ENCODE data around the gene ECT2.
"Not testable (repeated sequence)": the region's sequence is repeated elsewhere in the genome, so short reads cannot be mapped to it uniquely, and the experiment has no call there.

ECT2 gene

GRCh38 chr3:172813462-172813861, 62.9 kb downstream of the ECT2 start:
- DNase-seq: no peak

DNA sequence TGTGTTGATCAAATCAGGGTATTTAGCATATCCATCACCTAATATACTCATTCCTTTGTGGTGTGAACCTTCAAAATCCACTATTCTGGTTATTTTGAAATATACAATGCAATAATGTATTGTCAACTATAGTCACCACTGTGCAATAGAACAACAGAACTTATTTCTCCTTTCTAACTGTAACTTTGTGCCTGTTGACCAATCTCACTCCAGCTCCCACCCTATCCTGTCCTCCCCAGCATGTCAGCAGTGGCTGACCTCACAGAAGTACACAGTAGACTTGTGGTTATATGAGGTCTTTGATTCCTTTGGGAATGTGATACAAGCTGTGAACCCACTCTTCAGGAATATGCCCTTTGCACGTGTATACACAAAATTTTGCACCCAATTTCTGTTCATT, 64.2 kb downstream of the ECT2 start:
- DNase-seq: no peak

DNA sequence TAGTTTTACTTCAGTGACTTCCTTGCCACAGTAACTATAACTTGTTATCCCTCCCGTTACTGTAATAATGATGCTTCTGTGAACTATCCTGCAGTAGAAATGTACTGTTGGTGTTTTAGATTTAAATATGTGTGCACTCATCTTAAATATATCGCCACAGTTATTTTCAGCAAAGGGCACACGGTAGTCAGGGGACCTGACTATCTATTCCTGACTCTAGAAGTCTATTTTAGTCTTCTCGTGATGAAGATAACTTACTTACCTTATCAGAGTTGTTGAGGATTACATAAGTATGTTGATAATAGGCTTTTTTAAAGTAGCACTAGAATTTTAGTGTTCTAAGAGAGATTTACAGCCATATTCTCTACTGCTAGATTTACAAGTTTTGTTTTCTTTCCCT, 65.3 kb downstream of the ECT2 start:
- DNase-seq: no peak

- no peak for DNase-seq
Measured at GRCh38 chr3:172816281-172816680, 65.8 kb downstream of the ECT2 start.

DNA sequence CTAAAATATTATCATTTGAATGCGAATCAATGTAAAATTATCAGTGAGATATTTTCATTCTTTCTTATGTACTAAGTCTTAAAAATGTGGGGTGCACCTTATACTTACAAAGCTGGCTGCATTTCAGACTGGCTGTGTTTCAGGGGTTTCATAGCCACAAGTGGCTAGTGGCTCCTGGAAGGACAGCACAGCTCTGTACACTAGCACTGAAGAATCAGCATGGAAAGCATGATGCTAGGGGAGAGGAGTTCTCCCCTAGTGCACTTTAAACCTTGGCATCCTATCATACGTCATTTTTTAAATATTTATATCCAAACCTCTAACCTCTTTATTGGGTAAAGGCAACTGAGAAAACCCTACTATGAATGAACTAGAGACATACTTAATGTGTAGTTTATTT, 66.4 kb downstream of the ECT2 start:
- DNase-seq: no peak

- DNase-seq: no peak
Measured at GRCh38 chr3:172820492-172820891, 70.0 kb downstream of the ECT2 start.

GRCh38 chr3:172824229-172824628, 73.7 kb downstream of the ECT2 start:
- no peak for DNase-seq

GRCh38 chr3:172827231-172827630, 76.7 kb downstream of the ECT2 start:
- DNase-seq: not testable (repeated sequence)

DNA sequence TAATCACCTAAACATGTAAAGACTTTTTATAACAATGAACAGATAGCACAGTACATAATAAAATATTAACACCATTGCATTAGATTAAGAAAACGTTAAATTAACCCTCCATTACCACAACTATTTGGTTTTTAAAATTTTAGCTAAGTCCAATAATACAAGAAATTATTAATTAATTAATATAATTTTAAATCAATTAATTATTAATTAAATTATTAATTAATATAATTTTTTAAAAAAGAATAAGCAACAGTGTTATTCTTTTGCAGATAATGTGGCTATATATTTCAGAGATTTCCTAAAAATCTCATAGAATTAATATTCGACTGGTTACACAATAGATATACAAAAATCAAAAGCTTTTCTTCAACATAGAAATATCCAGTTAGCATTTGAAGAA, 82.5 kb downstream of the ECT2 start:
- no peak for DNase-seq

DNA sequence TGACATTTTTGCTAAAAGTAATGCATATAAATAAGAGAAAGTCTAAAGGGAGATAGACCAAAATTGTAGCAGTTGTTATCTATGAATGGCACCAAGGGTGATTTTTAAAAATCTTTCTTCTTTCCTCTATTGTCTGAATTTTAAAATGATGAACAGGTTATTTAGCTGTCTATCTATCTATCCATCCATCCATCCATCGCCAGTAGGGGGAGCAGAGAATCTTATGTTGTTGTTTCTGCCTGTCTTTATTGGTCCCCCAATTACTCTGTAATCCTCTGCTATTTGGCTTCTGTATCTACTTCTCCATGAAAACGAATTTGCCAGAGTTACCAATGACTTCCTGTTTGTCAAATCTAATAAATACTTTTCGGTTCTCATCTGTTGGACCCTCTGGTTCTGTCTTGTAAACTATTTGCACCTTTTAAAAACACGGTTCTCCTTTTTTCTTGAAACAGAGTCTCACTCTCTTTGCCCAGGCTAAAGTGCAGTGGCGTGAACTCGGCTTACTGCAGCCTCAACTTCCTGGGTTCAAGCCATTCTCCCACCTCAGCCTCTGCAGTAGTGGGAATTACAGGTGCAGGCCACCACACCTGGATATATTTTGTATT, 86.0 kb downstream of the ECT2 start:
- DNase-seq: no peak

DNA sequence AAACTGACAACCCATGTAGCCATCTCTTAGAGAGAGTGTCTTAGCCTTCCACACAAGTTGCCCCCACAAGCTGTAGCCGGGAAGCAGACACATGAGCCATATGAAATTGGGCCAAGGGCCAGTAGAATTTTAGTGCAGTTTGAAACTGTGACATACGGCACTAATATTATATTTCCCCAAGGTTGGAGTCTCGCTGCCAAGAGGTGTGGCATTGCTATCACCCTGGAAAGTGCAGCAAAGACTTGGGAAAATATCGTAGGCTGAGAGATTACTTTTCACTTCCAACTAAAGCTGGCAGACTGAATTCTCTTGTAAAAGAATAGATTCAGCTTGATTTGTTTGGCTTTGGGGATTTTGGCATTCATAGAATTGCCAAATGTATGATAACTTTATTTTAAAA, 89.2 kb downstream of the ECT2 start:
- DNase-seq: no peak

DNA sequence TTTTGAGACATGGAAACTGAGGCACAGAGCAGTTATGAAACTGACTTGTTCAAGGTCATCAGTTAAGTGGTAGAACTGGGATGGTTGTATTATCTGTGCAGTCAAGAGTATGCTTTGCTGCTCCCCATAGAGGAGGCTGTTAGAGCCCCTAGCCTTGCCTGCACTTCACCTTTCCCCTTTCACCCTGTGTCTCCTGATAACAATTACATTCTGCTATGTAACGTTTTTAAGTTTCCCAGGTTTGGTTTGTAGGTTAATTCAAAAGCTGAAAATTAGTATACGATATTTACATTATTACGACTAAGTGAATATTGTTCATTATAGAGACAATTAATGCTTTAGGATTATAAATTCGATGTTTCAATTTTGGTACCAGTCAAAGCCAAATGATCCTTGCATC, 89.9 kb downstream of the ECT2 start:
- DNase-seq: no peak

GRCh38 chr3:172840913-172841312, 90.4 kb downstream of the ECT2 start:
- no peak for DNase-seq

- no peak for DNase-seq
Measured at GRCh38 chr3:172844428-172844827, 93.9 kb downstream of the ECT2 start.

DNA sequence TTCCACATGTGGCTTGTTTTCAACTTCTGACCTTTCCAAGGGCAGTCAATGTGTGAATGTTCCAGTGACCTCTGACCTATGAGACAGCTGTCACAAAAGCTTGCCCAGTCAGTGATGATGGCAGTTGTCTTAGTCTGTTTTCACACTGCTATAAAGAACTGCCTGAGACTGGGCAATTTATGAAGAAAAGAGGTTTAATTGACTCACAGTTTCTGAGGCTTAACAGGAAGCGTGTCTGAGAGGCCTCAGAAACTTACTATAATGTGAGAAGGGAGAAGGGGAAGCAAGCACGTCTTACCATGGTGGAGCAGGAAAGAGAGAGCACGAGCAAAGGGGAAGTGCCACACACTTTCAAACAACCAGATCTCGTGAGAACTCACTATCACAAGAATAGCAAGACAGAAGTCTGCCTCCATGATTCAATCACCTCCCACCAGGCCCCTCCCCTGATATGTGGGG, 95.6 kb downstream of the ECT2 start:
- no peak for DNase-seq

- DNase-seq: no peak
Measured at GRCh38 chr3:172846706-172847105, 96.2 kb downstream of the ECT2 start.

- no peak for DNase-seq
Measured at GRCh38 chr3:172847292-172847691, 96.8 kb downstream of the ECT2 start.

DNA sequence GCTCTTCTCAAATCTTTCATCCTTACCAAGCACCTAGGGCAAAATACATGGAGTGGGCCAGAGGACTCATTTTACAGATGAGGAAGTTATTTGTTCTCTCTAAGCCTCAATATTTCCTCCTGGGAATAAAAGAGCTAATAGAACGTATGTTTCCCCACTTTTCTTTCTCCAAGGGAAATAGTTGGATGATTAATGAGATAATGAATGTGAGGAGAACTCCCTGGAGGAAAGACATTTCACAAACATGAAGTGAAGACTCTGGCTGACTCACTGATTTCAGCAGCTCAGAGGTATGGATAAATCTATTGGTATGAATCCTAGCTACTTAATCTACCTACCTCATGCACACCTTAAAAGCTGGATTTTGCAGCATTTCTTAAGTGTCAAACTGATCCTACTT, 98.4 kb downstream of the ECT2 start:
- no peak for DNase-seq

DNA sequence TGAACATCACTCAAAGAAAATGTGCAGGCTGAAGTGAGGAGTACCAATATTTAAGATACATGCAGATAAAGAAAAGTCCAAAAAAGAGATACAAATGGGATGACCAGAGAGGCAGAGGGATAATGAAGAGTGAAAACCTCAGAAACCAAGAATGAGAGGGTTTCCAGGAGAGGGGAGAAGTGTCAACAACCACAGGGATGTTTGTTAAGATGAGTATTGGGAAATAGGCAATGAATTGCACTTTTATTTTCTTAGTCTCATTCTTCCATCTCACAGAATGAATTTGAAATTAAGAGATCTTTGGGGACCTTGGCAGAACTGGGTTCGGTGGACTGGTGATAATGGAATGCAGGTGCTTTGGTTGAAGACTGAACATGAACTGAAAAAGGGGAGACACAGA, 102.5 kb downstream of the ECT2 start:
- no peak for DNase-seq

DNA sequence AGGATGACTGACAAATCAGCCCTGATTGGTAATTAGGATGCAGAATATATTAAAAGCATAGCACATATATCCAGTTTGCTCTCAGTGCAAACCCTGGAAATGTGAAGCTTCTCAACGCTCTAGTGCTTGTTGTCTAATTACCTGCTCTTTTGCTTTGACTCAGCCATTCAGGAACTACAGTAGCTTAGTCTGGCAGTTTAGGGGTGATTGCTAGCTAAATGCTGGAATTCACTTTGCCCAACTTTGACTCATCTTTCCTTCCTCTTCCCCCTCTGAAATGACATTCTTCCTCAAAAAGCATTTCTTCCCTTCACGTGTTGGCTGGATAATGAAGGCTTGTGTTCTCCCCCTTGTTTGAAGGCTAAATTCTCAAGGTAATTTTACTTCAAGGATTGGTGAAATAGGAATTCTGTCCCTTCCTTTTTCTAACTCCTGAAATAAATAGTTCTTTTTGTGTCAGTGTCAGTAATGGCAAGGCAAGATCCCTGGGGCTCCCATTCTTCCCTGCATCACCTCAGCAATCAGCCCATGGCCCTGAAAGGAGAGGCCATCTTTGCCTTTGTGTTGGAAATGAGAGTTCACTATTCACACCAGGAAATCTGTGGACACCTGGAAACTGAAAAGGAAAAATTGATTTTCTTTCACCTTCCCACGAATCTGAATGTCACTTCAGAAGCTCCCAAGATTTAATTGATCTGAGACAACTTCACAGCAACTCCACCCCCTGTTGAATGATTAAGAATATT, 103.6 kb downstream of the ECT2 start:
- DNase-seq: no peak

DNA sequence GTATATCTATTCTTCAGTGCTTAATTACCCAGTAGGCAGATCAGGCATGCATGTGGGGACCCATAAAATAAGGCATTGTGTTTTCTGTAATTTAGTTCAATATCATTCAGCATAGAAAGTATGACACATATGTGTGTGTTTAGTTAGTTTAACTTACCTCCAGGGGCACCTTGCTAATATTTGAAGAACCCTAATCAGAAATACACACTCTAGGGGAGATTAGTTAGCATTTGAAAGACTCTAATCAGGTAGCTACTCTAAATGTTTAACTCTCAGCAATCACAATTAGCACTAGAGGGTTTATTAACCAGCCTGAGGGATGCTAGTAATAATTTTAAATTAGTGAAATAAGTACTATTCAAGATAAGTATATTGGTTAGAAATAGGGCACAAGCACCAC, 104.5 kb downstream of the ECT2 start:
- DNase-seq: no peak

DNA sequence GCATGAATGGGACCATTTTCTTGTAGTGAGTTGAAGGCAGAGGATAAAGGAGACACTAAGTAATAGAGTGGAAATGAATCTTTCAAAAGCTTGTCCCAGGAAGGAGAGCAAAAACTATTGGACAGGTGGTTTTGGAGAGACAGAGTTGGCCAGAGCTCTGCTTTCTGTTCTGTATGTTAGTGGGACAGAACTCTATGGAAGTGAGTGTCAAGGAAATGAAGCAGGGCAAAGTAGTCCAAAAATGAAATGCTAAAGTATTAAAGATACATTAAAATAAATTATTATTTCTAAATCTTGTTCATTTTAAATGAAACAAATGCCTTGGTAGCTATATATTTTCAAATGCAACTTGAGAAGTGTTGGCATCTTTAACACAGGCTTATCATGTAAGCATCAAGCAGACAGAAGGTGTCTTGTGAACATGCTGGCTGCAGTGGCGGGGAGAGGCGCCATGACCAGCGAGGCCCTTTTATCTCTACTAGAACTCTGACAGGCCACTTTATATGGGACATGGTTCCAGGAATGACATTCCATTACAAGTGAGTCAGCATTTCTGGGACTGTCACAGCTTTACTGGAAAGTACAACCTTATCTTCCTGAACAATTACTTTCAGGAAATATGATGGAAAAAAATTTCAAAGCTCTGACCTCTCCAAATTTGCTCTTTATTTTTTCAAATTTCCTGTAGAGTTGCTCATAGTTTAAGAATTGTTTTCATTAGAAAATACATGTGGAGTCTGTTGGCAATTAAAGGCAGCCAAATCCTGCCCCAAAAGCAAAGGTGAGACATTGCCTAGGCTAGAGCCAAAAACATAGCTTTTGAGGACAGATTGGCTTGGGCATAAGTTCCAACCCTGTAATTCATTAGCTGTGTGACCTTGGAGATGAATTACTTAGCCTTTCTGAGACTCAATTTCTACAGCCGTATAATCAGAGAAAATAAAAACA, 106.5 kb downstream of the ECT2 start:
- no peak for DNase-seq

GRCh38 chr3:172859041-172859440, 108.5 kb downstream of the ECT2 start:
- no peak for DNase-seq
